Uterus (tissue), 2 donors: ENCODE data around the gene SIAE.

ENCODE experiments used
- POLR2A ChIP-seq, 2 donors: fragments of 450-650 bp; IDR thresholded peaks; one replicate each; pipeline ENCODE4 v1.6.1; 2016; ENCODE audit warnings: antibody characterized with exemption in 2 of 2, mild to moderate bottlenecking in 1 of 2, moderate library complexity in 1 of 2
- TF ChIP-seq, protein P1 (sequence below), 4 experiments: fragments of 200-600 bp in 2 of 4; fragments of 450-650 bp in 2 of 4; sonication (generic) in 2 of 4; IDR thresholded peaks; one replicate each; pipeline ENCODE4 v1.5.1; 2016 to 2019; ENCODE audit warnings: antibody characterized with exemption in 4 of 4, mild to moderate bottlenecking in 2 of 4, moderate library complexity in 1 of 4

- TF ChIP-seq, protein P1, sequence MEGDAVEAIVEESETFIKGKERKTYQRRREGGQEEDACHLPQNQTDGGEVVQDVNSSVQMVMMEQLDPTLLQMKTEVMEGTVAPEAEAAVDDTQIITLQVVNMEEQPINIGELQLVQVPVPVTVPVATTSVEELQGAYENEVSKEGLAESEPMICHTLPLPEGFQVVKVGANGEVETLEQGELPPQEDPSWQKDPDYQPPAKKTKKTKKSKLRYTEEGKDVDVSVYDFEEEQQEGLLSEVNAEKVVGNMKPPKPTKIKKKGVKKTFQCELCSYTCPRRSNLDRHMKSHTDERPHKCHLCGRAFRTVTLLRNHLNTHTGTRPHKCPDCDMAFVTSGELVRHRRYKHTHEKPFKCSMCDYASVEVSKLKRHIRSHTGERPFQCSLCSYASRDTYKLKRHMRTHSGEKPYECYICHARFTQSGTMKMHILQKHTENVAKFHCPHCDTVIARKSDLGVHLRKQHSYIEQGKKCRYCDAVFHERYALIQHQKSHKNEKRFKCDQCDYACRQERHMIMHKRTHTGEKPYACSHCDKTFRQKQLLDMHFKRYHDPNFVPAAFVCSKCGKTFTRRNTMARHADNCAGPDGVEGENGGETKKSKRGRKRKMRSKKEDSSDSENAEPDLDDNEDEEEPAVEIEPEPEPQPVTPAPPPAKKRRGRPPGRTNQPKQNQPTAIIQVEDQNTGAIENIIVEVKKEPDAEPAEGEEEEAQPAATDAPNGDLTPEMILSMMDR (IDR thresholded peaks at IDR 0.05) = no peak
- no peak for TF ChIP-seq POLR2A (IDR thresholded peaks at IDR 0.05)
These were observed 40.2 kb downstream of the SIAE start for GRCh38 chr11:124633355-124633754.
